ENCODE data around the gene TMEM120A. TPM values are rescaled to one million over a fixed set of nuclear protein-coding genes. Genes with fewer than 3 reads are reported as not detected.

Gene TMEM120A
- total and polyA plus RNA-seq, 10 of the 15 experiments (the other 5 are each of a cell fraction or from before 2014, with no cell fraction given): 0.43 to 86.6 (median 18.5) TPM

- TF ChIP-seq YY1 (IDR thresholded peaks at IDR 0.05; ENCODE audit: low read depth, low read length): no peak
- TF ChIP-seq HDAC2 (IDR thresholded peaks at IDR 0.05): no peak
- no peak for TF ChIP-seq SPI1 (IDR thresholded peaks at IDR 0.05; ENCODE audit: borderline replicate concordance, insufficient read depth, low read depth, low read length)
Observed at GRCh38 chr7:75985518-75986146, 8.8 kb downstream of the TMEM120A start (continued).

DNA sequence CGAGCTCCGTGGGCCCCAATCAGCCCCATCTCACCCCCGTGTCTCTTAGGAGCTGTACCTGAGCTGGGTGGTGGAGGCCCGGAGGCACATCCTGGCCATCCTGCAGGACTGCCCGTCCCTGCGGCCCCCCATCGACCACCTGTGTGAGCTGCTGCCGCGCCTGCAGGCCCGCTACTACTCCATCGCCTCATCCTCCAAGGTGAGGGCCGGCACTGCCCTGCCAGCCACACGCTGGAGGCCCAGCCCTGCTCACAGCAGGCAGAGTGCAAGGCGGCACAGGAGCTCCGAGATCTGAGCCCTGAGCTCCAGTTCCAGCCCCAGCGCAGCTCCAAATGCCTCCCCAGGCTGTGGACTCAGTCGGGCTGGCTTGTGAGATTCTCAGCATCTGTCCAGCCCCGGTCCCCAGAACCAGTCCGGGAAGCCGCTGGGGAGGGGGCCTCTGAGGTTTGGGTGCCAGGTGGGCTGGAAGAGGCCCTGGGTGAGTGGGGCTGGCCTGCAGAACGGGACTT, 9.3 kb downstream of the TMEM120A start:
- in situ Hi-C loops (cut with MboI) (no loop called here), intact Hi-C loops (cut with micrococcal nuclease; ENCODE audit: unreplicated experiment) (no loop called here)
- H4K20me1 ChIP-seq (ENCODE audit: control insufficient read depth, insufficient read depth): no peaks in the 10 kb centered on the region
- no peak overlapping the region for H3K27ac ChIP-seq (ENCODE audit: control insufficient read depth, insufficient read depth)
- no peak overlapping the region for H3K4me3 ChIP-seq
- FAIRE-seq (no peak), ATAC-seq (no peak), DNase-seq (ENCODE audit: low read depth, low spot score) (no peak)
- ChIA-PET POLR2A (no interaction called here), SMC1A (ENCODE audit: uncharacterized antibody, unreplicated experiment) (interaction anchor here (0.6 kb wide), 1 partner anchor 85 kb away, joined by 3 read pairs; no protein-coding TSS in a partner anchor), RAD21 (ENCODE audit: unreplicated experiment) (no interaction called here), CTCF (interaction anchor here (0.7 kb wide), 1 partner anchor 108 kb away, joined by 3 read pairs; no protein-coding TSS in a partner anchor)
- no peak overlapping the region for H3K9ac ChIP-seq (ENCODE audit: control insufficient read depth, insufficient read depth, low read length)
- no peaks in the 10 kb centered on the region for H3K27me3 ChIP-seq (replicated peaks in 1 of 2; ENCODE audit: control insufficient read depth in 2 of 2, insufficient read depth in 2 of 2, low read length in 1 of 2)
- peaks cover 3 to 28% of the 10 kb centered on the region in 2 experiments; a peak in 3 of 4 replicates for H3K36me3 ChIP-seq (ENCODE audit: control insufficient read depth in 2 of 2, insufficient read depth in 2 of 2, low read length in 1 of 2)
- no peak; the same call in 1 of the 2 replicates for TF ChIP-seq POLR2A (IDR thresholded peaks at IDR 0.05; ENCODE audit: low read depth, low read length)
- TF ChIP-seq EP300 (IDR thresholded peaks at IDR 0.05; ENCODE audit: borderline replicate concordance in 1 of 2, control insufficient read depth in 1 of 2, low read depth in 2 of 2, low read length in 2 of 2): no peak
- no peaks in the 10 kb centered on the region for H3K9me3 ChIP-seq (replicated peaks; ENCODE audit: control insufficient read depth, insufficient read depth, low read length)
- no TSS peak for BruUV-seq (replicated peaks)
- H3K4me2 ChIP-seq (ENCODE audit: control insufficient read depth, insufficient read depth): no peak overlapping the region
- H3K79me2 ChIP-seq (ENCODE audit: control insufficient read depth, insufficient read depth, low read length): no peaks in the 10 kb centered on the region
- H2AFZ ChIP-seq (ENCODE audit: control insufficient read depth, low read depth, low read length): no peak overlapping the region
- 90% methylated on average over 11 of the region's 21 CpGs for WGBS (ENCODE audit: insufficient coverage, insufficient replicate concordance, low lambda C conversion rate, missing lambda C conversion rate)
- no peaks in the 10 kb centered on the region; the same call in 1 of the 2 replicates for H3K4me1 ChIP-seq (ENCODE audit: control insufficient read depth, insufficient read depth, low read length)

All from GM12878 (cell line).